Keratinocyte (primary cell): ENCODE measurements around the gene KIF3A. TPM values are rescaled to one million over a fixed set of nuclear protein-coding genes. Genes with fewer than 3 reads are reported as not detected.

Experiments used
- DNase-seq: peaks from one replicate; pipeline ENCODE4 v3.0.0-alpha.2; 2011; ENCODE audit warnings: low read depth, missing footprints, low spot score
- FAIRE-seq: peaks from 2 replicates; lab custom pipeline; 2011; peaks lifted over from hg19 to GRCh38; lab: Jason Lieb, UNC
- H2AFZ ChIP-seq: 2 replicates; pipeline ENCODE4 v1.6.0; 2012; ENCODE audit warnings: low read length, control low read depth, inconsistent platforms; ENCODE audit not compliant: control insufficient read depth
- H3K27ac ChIP-seq: 2 replicates; pipeline ENCODE4 v1.5.1; 2011; ENCODE audit warnings: low read length; ENCODE audit not compliant: control insufficient read depth, insufficient read depth
- H3K27me3 ChIP-seq: 3 replicates; pipeline ENCODE4 v1.6.0; 2011; ENCODE audit warnings: low read length; ENCODE audit not compliant: control insufficient read depth, insufficient read depth; ENCODE audit errors: extremely low read depth
- H3K36me3 ChIP-seq, 2 experiments: 2 replicates in 1 of 2; 3 replicates in 1 of 2; pipeline ENCODE4 v1.5.1; 2011; ENCODE audit warnings: low read length in 2 of 2, mild to moderate bottlenecking in 1 of 2; ENCODE audit not compliant: control insufficient read depth in 2 of 2, insufficient read depth in 2 of 2; ENCODE audit errors: extremely low read depth in 1 of 2
- H3K4me1 ChIP-seq: 3 replicates; pipeline ENCODE4 v1.5.1; 2011; ENCODE audit warnings: low read length; ENCODE audit not compliant: control insufficient read depth, insufficient read depth; ENCODE audit errors: extremely low read depth
- H3K4me2 ChIP-seq: 3 replicates; pipeline ENCODE4 v1.6.0; 2011; ENCODE audit warnings: low read depth, low read length; ENCODE audit not compliant: control insufficient read depth, insufficient read depth; ENCODE audit errors: extremely low read depth
- H3K4me3 ChIP-seq, 3 experiments: fragments of 200-600 bp in 1 of 3; sonication (generic) in 1 of 3; 2 replicates in 2 of 3; 3 replicates in 1 of 3; pipeline ENCODE4 v1.5.1; 2011 to 2016; ENCODE audit warnings: low read length in 3 of 3, mild to moderate bottlenecking in 3 of 3, control low read depth in 2 of 3, inconsistent platforms in 1 of 3, low read depth in 1 of 3, mixed read lengths in 1 of 3, mixed run types in 1 of 3, moderate library complexity in 1 of 3; ENCODE audit not compliant: control insufficient read depth in 2 of 3, insufficient read depth in 2 of 3; ENCODE audit errors: extremely low read depth in 1 of 3
- H3K79me2 ChIP-seq: 2 replicates; pipeline ENCODE4 v1.6.0; 2012; ENCODE audit warnings: low read length; ENCODE audit not compliant: control insufficient read depth, insufficient read depth
- H3K9ac ChIP-seq: 3 replicates; pipeline ENCODE4 v1.6.0; 2011; ENCODE audit warnings: low read length; ENCODE audit not compliant: control insufficient read depth, insufficient read depth; ENCODE audit errors: extremely low read depth
- H3K9me1 ChIP-seq: 3 replicates; pipeline ENCODE4 v1.6.0; 2011; ENCODE audit warnings: low read length; ENCODE audit not compliant: control insufficient read depth, insufficient read depth; ENCODE audit errors: extremely low read depth
- H3K9me3 ChIP-seq: 2 replicates; pipeline ENCODE4 v1.5.1; 2012; ENCODE audit warnings: low read depth, low read length; ENCODE audit not compliant: control insufficient read depth
- H4K20me1 ChIP-seq: 3 replicates; pipeline ENCODE4 v1.6.0; 2011; ENCODE audit warnings: low read length; ENCODE audit not compliant: control insufficient read depth, insufficient read depth; ENCODE audit errors: extremely low read depth
- EZH2 ChIP-seq: IDR thresholded peaks from one replicate; pipeline ENCODE4 v1.6.1; 2012; ENCODE audit warnings: inconsistent platforms, mild to moderate bottlenecking, low read length, moderate library complexity
- dilution Hi-C: fragments of 300-500 bp; cut with MboI; formaldehyde crosslinking; loops from one replicate; pipeline ENCODE4 v1.7.0; 2020; ENCODE audit warnings: low sequenced_read_pairs; ENCODE audit not compliant: extremely low pct_ligation_motif_present
- polyA plus RNA-seq, 5 experiments: library from polyadenylated mRNA; depleted of rRNA in 3 of 5; stranded (reverse) in 3 of 5; stranded (forward) in 1 of 5; unstranded in 1 of 5; fragments of >200 nt; gene quantifications; 1 replicate in 1 of 5; 2 replicates in 3 of 5; 3 replicates in 1 of 5; pipeline versions ENCODE4 v1.2.1 to v1.2.3, GENCODE V29; 2011 to 2012; ENCODE audit warnings: missing spikeins in 2 of 5, low read depth in 1 of 5, low replicate concordance in 1 of 5
- TF ChIP-seq, protein P1 (sequence below), 3 experiments: IDR thresholded peaks in 1 of 3; conservative IDR thresholded peaks in 1 of 3; optimal IDR thresholded peaks in 1 of 3; 2 replicates in 2 of 3; 3 replicates in 1 of 3; pipeline versions ENCODE3 to v1.5.1; 2011; ENCODE audit warnings: low read length in 3 of 3, mild to moderate bottlenecking in 3 of 3, moderate library complexity in 2 of 3, control low read depth in 1 of 3, inconsistent platforms in 1 of 3; ENCODE audit not compliant: insufficient read depth in 2 of 3; ENCODE audit errors: extremely low read depth in 1 of 3

Gene KIF3A
- polyA plus RNA-seq, 1 donor (not counting 4 experiments of a cell fraction or from before 2014, with no cell fraction given), result 15.4 TPM

DNA sequence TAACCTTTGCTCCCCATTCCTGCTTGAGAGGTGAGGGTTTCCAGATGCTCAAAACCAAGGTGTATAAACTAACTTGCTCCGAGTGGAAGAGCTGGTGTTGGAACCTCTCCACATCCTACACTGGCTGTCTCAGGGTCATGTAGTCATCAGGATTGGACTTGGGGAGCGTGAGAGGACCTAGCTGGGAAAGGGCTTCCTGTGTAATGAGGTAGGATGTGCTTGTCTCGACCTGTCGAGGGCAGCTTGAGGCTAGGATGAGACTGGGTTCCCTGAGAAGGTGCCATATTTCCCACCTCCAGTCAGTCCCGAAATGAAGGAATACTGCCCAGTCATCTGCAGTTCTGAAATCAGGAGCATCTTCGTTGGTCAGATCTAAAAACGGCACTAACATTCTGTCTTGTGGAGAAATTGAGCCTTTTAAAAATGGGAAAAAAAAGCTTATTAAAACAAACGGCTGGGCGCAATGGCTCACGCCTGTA is 11.2 kb upstream of the KIF3A start:
- Histone ChIP-seq H3K27ac (no peak overlapping the region), H3K36me3 (no peaks in the 10 kb centered on the region), H3K9ac (no peak overlapping the region), H3K4me2 (no peak overlapping the region), H3K27me3 (no peaks in the 10 kb centered on the region), H3K79me2 (no peaks in the 10 kb centered on the region), H3K4me1 (peaks cover 2% of the 10 kb centered on the region), H4K20me1 (no peaks in the 10 kb centered on the region), H2AFZ (no peak overlapping the region), H3K9me1 (no peaks in the 10 kb centered on the region), H3K4me3 (no peak overlapping the region), H3K9me3 (no peaks in the 10 kb centered on the region)
- DNase-seq (peak; percentile 5), FAIRE-seq (peak; percentile 69)
- dilution Hi-C loops, result no loop called here
- TF ChIP-seq EZH2, result no peak
- TF ChIP-seq, protein P1, sequence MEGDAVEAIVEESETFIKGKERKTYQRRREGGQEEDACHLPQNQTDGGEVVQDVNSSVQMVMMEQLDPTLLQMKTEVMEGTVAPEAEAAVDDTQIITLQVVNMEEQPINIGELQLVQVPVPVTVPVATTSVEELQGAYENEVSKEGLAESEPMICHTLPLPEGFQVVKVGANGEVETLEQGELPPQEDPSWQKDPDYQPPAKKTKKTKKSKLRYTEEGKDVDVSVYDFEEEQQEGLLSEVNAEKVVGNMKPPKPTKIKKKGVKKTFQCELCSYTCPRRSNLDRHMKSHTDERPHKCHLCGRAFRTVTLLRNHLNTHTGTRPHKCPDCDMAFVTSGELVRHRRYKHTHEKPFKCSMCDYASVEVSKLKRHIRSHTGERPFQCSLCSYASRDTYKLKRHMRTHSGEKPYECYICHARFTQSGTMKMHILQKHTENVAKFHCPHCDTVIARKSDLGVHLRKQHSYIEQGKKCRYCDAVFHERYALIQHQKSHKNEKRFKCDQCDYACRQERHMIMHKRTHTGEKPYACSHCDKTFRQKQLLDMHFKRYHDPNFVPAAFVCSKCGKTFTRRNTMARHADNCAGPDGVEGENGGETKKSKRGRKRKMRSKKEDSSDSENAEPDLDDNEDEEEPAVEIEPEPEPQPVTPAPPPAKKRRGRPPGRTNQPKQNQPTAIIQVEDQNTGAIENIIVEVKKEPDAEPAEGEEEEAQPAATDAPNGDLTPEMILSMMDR (optimal IDR thresholded peaks at IDR 0.05 in 1 of 3, IDR thresholded peaks at IDR 0.05 in 1 of 3, conservative IDR thresholded peaks at IDR 0.05 in 1 of 3; ENCODE audit: extremely low read depth in 1 of 3, insufficient read depth in 2 of 3, low read length in 3 of 3), result no peak

DNA sequence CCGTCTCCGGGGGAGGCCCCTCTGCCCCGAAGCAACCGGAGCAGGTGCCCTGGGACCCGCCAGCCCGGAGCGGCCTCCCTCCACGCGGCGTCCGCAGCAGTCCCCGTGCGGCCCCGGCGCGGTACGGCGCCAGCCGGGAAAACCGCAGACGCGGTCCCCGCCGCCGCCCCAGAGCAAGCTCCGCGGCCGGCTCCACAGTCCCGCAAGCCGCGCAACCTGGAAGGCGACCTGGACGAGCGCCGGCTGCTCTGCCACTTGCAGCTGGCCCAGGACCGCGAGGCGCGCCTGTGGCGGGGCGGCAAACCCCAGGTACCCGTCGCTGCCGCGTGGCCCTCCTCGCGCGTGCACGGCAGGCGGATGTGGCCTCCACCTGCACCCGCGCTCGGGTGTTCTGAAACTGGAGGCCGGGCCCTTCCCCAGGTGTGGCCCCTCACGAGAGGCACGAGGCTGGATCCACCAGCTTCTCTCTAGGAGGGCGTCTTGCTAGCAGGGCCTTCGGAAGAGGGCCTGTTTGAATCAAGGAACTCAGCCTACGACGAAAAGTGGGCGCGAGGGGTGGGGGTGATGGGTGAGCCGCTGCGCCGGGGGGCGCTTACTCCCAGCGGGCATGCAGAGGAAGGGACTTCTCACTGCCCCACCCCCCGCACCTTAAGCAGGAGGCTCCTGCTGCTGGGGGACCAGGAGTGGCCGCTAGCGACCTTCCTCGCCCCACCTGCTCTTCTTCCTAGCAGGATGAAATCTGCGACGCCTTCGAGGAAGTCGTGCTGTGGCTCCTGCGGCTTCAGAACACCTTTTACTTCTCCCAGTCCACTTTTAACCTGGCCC is 10.5 kb upstream of the KIF3A start:
- H3K9me1 ChIP-seq, result no peaks in the 10 kb centered on the region
- FAIRE-seq (no peak), DNase-seq (no peak)
- peak overlapping the region; percentile 66 for H2AFZ ChIP-seq
- TF ChIP-seq EZH2, result no peak
- TF ChIP-seq, protein P1 (optimal IDR thresholded peaks at IDR 0.05 in 1 of 3, IDR thresholded peaks at IDR 0.05 in 1 of 3, conservative IDR thresholded peaks at IDR 0.05 in 1 of 3; ENCODE audit: extremely low read depth in 1 of 3, insufficient read depth in 2 of 3, low read length in 3 of 3), result no peak
- no peak overlapping the region for H3K9ac ChIP-seq
- no peaks in the 10 kb centered on the region for H3K36me3 ChIP-seq
- H3K79me2 ChIP-seq, result no peaks in the 10 kb centered on the region
- H3K9me3 ChIP-seq, result no peaks in the 10 kb centered on the region
- no peaks in the 10 kb centered on the region for H4K20me1 ChIP-seq
- peak overlapping the region; percentile 60 for H3K4me2 ChIP-seq
- H3K4me1 ChIP-seq, result peaks cover 2% of the 10 kb centered on the region
- H3K4me3 ChIP-seq, result peak overlapping the region in 1 of 3 experiments; percentile 12
- dilution Hi-C loops, result no loop called here
- no peaks in the 10 kb centered on the region for H3K27me3 ChIP-seq
- no peak overlapping the region for H3K27ac ChIP-seq
